Left kidney (tissue), 2 donors: ENCODE data around the gene TNS3. TPM values are rescaled to one million over a fixed set of nuclear protein-coding genes. Genes with fewer than 3 reads are reported as not detected.

Experiments used
- DNase-seq: peaks from one replicate; pipeline ENCODE4 v3.0.0-alpha.2; 2013
- polyA plus RNA-seq: library from polyadenylated mRNA; unstranded; fragments of 120-200 nt; gene quantifications from one replicate; pipeline ENCODE4 v1.2.1, GENCODE V29; 2013; ENCODE audit not compliant: insufficient read length

TNS3 gene
- polyA plus RNA-seq, 1 donor = 87.4 TPM

DNA sequence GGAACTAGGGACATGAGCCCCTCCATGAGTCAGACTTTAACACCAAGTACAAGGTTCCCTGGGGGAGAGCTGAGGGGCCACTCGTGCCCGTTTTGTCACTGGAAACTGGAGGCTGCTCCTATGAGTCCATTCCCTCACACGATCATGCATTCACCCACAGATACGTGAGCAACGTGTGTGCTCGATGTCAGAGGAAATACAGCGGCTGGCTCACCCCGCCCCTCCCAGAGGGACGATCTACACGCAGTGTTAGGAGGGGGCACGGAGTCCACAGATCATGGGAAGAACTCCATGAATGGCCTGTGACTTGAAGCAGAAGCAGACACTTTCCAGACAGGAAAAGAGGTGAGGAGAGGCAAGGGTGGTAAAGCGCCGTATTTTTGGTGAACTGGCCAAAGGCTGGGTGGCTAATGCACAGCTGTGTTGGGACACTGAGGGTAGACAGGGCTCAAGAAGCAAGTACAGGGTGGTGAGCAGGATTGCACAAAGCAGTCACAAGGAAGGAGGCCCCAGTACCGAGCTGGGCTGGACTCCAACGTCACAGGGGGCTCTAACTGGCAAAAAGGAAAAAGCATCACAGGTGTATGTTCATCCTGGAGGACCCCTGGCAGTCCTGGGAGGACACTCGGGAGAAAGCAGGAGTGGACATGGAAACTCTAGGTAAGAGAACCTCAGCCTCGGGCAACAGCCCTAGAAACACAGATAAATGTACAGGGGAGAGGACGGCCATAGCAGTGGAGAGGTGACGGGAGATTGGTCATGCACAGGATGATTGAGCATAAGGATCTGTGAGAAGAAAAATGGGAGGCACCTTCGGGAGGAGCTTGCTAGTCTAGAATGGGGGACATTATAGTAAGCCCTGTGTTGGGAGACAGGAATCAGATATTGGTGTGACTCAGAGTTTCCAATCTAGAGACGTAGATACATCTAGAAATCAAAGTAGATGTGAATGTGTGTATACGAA, 41.2 kb downstream of the TNS3 start:
- DNase-seq = no peak

DNA sequence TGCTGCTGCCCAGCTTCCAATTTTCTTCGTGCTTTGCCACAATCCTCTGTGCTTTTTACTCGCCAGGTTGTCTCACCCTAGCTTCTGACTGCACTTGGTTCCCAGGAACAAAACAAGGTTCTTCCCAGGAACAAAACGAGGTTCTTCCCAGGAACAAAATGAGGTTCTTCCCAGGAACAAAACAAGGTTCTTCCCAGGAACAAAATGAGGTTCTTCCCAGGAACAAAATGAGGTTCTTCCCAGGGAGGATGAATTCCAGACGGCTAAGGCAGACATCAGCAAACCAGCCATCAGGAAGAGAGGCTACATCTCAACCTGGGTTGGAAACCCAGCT, 41.9 kb downstream of the TNS3 start:
- DNase-seq = no peak

DNA sequence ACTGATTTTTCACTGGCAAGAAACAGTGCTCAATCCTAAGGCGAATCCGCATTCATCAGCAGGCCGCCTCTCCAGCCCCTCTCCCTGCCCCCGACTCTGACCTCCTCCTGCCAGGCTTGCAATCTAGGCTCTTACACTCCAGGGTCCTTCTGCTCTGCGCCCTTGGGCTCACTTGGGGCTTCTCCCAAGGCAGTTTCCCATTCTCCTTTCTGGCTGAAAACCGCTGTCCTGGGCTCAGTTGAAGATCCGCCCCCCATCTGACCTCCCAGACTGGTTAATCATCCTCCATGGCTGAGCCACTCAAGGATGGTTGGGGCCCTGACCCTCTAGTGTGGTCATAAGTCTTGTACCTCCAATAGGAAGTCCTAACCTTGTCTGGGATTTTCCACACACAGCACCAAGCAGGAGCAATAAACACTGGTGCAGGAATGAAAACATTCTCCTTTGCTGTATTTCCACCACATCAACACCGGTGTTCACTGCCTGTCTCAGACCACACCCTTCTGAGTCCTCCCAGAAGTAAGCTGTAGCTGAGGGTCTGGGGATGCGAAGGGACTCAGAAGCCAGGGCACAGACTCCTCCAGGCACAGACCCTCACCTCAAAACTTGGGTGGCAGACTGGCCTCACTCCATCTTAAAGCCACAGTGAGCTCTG, 42.4 kb downstream of the TNS3 start:
- DNase-seq = no peak

DNA sequence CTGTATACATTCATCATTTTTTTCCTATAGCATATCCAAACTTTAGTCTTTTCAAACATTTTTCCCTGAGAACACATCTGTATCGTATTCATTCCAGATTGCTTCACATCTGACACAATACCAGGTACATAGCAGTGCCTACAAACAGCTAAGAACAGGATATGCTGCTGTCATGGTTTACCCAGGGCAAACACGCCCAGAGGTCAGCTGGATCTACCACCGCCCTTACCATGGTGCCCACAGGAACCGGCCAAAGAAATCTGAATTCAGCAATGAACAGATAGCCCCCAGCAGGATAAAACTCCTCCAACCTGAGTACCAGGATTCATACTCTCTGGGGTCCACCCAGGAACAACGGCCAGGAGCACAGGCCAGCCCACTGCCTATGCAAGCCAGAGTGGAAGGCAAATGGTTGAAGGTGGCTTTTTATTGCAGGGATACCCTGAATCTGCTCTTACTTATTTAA, 43.0 kb downstream of the TNS3 start:
- no peak for DNase-seq

DNA sequence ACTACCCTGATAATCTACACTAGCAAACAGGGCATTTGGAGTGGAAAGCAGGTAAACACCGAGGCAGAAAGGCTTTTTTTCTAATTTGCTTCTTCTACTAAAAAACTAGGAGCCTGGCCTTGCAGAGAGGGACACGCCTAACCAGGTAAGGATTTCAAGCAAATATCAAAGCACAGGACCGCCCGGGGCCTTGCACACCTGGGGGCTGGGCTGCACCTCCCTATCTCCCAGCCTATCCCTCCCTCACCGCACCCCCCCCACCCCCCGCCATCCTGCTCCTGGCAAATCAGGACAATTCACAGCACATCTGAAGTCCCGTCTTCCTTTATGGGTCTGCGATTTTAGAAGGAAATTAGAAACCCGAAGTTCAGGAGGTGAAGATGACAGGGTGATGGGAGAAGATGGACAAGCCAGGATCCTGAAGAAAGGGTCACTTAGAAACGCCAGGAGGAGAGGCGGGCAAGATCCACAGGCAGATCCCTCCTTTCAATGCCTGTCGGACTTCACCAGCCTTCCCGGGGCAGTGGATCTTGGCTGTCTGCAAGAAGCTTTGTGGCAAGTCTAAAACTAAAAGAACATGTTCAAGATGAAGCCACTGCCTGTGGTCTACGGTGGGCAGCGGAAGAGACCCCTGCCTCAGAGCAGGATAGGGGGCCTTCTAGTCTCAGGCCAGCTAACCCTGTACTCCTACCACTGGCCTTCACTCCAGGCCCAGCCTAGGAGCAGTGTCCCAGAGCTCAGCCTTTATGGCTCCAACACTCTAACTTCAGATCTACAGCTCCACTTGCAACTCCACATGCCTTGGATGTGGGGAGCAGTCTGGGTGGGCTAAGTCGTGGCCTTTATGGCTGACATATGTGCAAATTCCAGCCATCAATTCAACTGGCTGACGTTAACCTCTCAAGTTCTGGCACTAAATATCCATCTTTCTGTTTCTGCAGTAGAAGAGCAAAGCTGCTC, 43.9 kb downstream of the TNS3 start:
- no peak for DNase-seq

DNA sequence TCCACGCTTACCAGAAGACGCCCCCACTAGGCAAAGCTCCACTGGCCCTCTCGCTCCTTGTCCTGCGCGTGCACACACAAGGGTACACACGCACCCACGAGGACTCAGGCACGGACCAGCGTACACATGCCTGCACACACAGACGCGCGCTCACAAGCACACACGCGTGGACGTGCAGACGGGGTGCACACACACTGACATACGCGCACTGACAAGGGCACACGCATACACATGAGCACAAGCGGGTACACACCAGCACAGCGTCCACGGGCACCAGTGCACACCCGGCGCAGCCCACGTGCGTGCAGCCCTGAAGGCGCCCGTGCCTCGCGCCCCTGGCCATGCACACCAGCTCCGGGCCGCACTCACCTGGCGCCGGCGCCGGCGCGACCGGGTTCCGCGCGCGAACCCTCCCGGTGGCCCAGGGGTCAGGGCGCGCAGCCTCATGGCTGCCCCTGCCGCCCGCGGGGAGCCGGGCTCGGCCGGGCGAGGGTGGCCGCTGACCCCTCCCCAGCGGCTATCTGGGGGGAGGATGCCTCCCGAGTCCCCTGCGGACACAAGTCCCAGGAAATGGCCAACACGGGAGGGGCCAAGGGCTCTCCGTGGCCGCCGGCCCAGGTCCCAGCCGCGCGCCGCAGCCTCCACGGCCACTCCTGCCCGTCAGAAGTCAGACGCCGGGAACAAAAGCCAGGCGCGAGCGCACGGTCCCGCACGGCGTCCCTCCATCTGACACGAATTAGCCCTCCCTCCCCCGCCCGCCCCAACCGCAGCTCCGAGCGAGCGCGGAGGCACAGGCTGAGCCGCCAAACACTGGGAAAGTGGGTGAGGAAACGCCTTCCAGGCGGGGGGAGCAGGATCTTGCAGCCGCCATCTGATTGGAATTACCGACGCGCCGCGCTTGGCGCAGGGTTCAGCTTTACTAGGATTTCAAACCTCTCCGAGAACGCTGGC, 45.0 kb downstream of the TNS3 start:
- DNase-seq = no peak

DNA sequence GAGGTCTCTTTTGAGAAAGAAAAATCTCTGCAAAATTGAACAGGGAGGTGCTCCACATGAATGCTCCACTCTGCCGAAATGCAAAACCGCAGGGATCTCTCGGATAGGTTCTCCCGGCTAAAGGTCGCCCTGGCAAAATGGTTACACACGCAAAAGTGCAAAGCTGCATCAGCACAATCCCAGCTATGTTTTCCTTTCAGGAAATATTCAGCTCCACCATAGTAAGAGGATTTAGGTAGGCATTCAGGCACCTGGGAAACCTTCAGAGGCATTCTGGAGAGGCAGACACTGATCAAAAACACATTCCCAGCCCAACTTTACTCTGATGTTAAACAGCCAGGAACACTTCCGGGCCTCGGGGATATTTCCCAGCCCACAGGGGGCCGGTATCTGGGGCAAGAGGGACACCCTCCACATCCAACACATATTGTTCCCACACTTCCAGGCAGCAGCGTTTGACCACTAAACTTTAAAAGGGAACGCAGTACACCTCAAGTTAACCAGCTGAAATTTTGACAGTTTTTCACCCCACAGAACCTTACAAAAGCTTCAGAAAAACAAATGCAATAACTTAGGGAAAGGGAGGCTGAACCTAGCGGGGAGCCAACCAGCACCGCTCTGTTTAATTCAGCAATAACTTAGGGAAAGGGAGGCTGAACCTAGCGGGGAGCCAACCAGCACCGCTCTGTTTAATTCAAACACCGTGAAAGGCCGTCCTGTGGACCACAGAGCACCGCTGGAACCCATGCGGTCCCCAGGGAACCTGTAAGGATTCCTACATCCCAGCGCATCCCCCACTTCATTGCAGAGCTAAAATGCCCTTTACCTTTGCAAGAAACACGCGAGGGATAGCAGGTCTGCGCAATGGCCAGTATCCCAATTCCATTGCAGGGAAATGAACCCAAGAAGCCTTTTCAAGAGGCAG, 45.9 kb downstream of the TNS3 start:
- DNase-seq = no peak

DNA sequence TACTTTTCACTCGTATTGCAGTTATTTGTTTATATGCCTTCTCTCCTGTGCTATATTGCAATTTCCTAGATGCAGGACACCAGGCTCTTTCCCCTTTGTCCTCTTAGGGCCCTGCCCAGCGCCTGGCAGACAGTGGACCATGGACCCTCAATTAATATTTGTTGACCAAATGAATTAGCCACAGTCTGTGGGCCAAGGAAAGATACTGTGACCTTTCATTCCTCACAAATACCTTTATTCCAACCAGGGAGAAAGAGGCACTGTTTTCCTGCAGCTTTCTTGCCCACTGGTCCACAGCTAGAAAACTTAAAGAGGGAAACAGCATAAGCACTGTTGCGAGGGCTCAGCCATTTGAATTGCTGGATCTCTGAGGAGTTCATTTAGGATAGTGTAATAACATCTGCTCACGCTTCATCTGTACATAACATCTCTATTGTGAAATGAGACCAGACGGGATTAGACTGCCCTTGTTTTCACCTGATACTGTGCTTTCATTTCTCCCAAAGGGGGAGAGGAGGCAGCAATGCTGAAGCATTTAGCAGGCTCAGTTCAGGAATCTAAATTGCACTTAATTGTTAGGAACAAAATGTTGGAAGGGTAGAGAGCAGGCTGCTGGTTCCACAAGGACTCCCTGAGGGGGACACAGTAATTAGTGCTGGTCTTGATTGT, 46.7 kb downstream of the TNS3 start:
- DNase-seq = no peak

DNA sequence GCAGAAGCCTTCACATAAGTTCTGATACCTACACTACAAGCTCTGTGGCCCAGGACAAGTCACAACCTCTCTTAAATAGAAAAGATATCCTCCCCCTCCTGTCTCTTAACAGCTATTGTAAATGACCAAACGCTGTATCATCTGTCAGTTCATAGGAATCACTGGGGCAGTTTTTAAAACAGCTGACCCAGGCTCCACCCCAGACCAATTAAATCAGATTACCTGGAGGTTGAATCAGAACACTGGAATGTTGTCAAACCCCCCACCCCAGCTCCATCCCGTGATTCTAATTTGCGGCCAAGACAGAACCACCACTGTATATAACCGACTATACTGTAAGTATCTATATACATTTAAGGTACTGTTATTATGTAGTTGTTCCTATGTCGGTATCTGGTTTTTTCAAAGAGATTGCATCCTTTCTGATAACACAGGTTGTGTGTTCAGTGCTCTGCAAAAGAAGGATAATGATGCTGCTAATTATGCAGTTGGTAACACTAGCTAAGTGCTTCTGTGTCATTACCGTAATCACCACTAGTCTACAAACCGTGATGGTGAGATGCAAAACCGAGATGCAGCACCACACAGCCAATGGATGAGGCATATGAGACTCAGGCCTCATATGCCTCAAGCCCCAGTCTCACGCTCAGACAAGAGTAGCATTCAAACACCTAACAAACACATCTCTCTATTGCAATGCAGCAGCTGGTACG, 47.4 kb downstream of the TNS3 start:
- DNase-seq = no peak

DNA sequence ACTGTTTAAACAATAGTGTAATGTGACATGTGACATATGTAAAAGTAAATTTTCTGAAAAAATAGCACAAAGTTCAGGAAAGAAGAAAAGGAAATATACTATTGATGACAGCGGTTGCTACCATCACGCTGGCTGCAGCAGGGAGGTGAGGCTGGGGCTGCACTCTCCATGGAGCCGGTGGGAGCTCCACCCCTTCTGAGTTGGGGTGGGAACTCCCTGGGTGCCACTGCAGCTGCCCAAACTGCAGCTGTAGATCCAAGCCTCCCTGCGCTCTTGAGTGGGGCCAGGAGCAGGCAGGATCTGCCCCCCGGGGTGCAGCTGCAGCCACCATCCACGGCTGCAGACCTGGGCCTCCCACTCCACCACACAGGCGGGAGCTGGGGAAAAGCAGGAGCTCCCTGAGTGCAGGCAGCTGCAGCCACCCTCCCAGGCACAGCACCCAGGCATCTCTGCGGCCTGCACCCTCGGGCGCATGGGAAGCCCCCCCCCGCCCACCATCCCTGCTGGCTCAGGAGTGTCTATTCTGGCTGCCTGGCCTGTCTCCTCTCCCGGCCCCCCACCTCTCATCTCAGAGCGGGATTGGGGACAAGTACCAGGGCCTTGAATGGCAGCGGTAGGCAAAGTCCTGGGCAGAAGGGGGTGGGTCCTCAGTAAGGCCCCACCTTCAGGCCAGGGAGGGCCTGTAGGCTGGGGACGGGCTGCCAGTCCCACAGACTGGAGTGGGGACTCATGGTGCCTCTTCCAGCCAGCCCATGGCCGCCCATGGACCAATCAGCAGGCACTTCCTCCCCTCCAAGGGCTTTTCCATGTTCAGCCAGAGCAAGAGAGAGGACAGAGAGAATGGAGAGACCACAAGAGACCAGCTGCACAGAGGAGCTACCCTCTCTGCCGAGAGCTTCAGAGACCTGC, 50.1 kb downstream of the TNS3 start:
- no peak for DNase-seq

DNA sequence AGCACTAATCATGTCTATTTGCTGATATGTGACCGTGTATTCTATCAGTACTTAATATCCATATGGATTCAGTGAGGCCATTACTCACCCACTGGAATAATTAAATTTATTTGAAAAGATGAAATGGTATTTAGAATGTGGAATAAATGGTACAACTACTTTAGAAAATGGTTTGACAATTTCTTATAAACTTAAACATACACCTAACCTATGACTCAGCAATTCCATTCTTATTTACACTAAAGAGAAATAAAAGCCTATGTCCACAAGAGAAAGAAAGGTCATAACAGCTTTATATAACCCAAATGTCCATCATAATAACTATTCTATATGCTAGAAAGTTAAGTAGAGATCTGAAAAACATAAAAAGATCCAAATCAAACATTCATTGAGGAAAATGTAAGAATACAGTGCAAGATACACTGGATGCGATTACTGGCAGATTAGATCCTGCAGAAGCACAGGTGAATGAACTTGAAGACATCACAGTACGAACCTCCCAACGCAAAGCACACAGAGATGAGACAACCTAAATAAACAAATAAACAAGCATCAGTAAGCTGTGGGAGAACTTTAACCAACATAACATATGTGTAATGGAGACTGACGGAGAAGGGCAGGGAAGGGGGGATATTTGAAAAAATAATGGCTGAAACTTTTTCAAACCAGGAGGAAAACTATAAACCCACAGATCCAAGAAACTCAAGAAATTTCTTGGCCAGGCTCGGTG, 51.9 kb downstream of the TNS3 start:
- DNase-seq = no peak

DNA sequence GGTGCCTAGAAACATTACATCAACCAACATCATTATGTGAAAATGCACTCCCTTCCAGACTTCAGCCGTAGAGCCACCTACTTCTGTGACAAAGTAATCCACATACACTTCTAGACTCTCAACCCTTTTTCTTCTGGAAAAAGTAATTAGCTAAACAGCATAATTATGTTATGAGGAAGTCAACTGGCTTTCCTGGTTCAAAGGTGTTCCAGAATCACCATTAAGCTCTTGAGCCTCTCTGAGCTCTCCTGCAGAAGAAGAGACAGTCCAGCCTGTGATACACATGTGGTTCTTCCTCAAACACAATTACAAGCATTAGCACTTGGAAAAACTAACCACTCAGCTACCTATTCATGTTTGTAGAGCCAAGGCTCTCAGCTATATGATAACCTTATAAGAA, 52.5 kb downstream of the TNS3 start:
- DNase-seq = no peak

DNA sequence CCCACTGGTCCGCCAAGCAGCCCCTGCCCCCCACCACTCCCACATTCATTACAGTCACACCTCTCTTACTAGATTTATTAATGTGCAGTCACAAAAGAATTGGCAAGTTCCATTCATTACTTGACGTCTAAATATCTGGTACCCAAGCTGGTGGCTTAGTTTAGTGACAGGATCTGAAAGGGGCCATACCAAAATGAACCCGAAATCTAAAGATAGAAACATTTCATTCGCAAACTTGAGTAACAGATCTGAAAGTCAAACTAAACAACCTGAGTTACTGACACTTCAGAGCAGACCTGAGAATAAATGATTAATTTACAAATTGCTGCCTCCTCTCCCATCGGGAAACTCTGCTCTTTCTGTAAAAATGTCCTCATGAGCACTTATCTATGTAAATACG, 53.4 kb downstream of the TNS3 start:
- DNase-seq = no peak

DNA sequence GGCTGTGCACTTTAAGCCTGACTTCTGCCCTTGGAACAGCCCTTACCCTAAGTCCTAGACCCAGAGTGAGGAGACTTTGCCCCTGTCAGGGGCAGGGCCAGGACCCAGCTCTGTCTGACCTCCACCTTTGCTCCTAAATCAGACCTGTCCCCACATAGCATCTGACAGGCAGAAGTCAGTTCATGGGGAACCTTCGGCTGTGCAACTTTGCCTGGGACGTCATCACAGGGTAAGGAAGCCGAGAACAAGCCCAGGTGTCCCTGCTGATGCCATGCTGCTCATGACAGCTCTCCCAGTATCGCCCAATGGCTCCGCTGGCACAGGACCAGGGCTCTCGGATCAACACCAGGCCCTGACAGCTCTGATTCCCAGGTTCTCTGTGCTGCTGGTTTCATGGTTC, 55.4 kb downstream of the TNS3 start:
- DNase-seq = no peak

DNA sequence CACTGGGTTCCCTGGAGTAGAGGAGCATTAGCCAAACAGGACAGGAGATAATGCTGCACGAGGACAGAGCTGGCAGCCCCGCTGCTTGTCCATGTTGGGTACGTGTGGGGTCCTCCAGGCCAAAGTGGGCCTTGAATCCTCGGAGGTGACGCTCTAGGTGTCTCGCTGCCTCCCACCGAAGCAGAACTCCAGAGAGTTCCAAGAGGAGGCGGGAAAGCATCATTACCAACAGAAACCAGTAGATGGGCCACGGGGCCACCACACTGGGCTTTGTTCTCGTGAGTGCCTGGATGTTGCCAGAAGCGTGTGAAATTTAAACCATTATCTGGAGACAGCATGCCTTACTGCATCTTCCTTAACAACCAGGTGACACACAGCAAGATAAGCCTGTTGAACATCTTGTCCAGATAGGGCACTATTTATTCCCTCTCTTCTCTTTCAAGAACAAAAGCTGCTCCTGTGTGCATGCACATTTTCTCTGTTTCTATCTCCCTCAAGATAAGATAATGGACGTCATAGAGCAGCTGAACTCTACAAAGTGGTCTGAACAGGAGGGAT, 56.8 kb downstream of the TNS3 start:
- DNase-seq = no peak

DNA sequence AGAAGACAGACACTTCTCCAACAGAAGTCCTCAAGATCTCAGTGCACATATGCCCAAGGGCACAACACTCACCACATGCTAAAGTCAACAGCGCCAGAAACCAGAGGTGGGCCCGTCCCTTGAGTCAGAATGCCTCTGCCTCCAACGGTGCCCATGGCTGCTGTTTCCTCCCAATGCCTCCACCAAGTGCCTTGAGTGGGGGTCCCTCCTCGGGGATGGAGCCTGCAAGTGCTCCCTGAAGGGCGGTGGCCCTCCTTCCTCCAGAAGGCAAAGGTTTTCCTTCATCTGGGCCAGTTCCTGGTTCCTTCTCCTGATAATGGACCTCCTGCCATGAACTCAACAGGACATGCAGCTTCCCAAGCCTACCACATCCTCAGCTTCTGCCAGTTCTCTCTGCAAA, 58.5 kb downstream of the TNS3 start:
- no peak for DNase-seq
